Gastroesophageal sphincter (tissue), 3 donors: ENCODE results near the gene FOXN3.

ENCODE experiments used
- EP300 ChIP-seq: sonication (generic); formaldehyde crosslinking; IDR thresholded peaks from one replicate; pipeline ENCODE4 v1.6.1; 2017; ENCODE audit warnings: antibody characterized with exemption, mild to moderate bottlenecking
- POLR2A ChIP-seq, 2 donors: fragments of 450-650 bp; IDR thresholded peaks; one replicate each; pipeline ENCODE4 v1.6.1; 2017; ENCODE audit warnings: antibody characterized with exemption in 2 of 2, mild to moderate bottlenecking in 2 of 2, moderate library complexity in 1 of 2
- TF ChIP-seq, protein P1 (sequence below), 4 experiments: fragments of 200-600 bp in 2 of 4; fragments of 450-650 bp in 2 of 4; sonication (generic) in 1 of 4; IDR thresholded peaks; one replicate each; pipeline ENCODE4 v1.5.1; 2017 to 2019; ENCODE audit warnings: antibody characterized with exemption in 4 of 4, mild to moderate bottlenecking in 2 of 4, moderate library complexity in 2 of 4

DNA sequence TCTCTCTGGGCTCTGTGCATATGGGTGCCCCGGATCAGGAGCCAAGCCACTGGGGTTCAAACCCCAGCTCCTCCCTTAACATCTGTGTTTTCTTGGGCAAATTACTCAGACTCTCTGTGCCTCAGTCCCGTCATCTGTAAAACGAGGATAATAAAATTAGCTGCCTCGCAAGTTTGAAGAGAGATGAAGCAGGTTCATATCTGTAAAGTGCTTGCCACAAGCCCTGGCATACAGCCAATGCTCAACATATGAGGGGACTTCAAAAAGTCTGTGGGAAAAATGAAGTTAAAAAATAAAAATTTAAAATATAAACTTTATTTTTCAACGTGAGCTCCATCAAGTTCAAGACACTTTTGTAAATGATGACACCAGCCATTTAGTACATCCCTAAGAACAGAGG lies 276.7 kb downstream of the FOXN3 start:
- TF ChIP-seq, protein P1, sequence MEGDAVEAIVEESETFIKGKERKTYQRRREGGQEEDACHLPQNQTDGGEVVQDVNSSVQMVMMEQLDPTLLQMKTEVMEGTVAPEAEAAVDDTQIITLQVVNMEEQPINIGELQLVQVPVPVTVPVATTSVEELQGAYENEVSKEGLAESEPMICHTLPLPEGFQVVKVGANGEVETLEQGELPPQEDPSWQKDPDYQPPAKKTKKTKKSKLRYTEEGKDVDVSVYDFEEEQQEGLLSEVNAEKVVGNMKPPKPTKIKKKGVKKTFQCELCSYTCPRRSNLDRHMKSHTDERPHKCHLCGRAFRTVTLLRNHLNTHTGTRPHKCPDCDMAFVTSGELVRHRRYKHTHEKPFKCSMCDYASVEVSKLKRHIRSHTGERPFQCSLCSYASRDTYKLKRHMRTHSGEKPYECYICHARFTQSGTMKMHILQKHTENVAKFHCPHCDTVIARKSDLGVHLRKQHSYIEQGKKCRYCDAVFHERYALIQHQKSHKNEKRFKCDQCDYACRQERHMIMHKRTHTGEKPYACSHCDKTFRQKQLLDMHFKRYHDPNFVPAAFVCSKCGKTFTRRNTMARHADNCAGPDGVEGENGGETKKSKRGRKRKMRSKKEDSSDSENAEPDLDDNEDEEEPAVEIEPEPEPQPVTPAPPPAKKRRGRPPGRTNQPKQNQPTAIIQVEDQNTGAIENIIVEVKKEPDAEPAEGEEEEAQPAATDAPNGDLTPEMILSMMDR (IDR thresholded peaks at IDR 0.05): no peak
- TF ChIP-seq POLR2A (IDR thresholded peaks at IDR 0.05) (no peak), EP300 (no peak)
